HEK293T (cell line): ENCODE measurements around the gene MTOR.

Source experiments
- CTBP1 ChIP-seq: fragments of 450-650 bp; IDR thresholded peaks from 2 replicates; pipeline ENCODE4 v1.6.1; 2016; ENCODE audit warnings: borderline replicate concordance
- ELF4 ChIP-seq: fragments of 450-650 bp; IDR thresholded peaks from 2 replicates; pipeline ENCODE4 v1.6.1; 2017; ENCODE audit warnings: antibody characterized with exemption
- FOXA1 ChIP-seq: fragments of 450-650 bp; IDR thresholded peaks from 2 replicates; pipeline ENCODE4 v1.6.1; 2016; ENCODE audit warnings: mild to moderate bottlenecking
- FOXK2 ChIP-seq: fragments of 450-650 bp; IDR thresholded peaks from 2 replicates; pipeline ENCODE4 v1.6.1; 2016; ENCODE audit warnings: mild to moderate bottlenecking
- FOXM1 ChIP-seq: fragments of 450-650 bp; IDR thresholded peaks from 2 replicates; pipeline ENCODE4 v1.6.1; 2017; ENCODE audit warnings: mild to moderate bottlenecking, borderline replicate concordance
- L3MBTL2 ChIP-seq: fragments of 450-650 bp; conservative IDR thresholded peaks from 2 replicates; pipeline ENCODE4 v1.6.1; 2016; ENCODE audit warnings: mild to moderate bottlenecking
- LEF1 ChIP-seq: fragments of 450-650 bp; IDR thresholded peaks from 2 replicates; pipeline ENCODE4 v1.6.1; 2017; ENCODE audit warnings: mild to moderate bottlenecking, borderline replicate concordance
- NFRKB ChIP-seq: fragments of 450-650 bp; IDR thresholded peaks from 2 replicates; pipeline ENCODE4 v1.6.1; 2016; ENCODE audit warnings: mild to moderate bottlenecking, moderate library complexity
- SP1 ChIP-seq: fragments of 450-650 bp; IDR thresholded peaks from 2 replicates; pipeline ENCODE4 v1.6.1; 2017
- TARDBP ChIP-seq: fragments of 450-650 bp; IDR thresholded peaks from 2 replicates; pipeline ENCODE4 v1.6.1; 2016
- ZNF384 ChIP-seq: fragments of 450-650 bp; IDR thresholded peaks from 2 replicates; pipeline ENCODE4 v1.6.1; 2016

GRCh38 chr1:11157394-11157793 is 105.0 kb downstream of the MTOR start:
- no peak for TF ChIP-seq FOXA1
- no peak for TF ChIP-seq ZNF384
- TF ChIP-seq CTBP1, result no peak
- TF ChIP-seq SP1, result no peak
- no peak for TF ChIP-seq FOXM1
- no peak for TF ChIP-seq LEF1
- TF ChIP-seq FOXK2, result no peak
- TF ChIP-seq NFRKB, result no peak
- no peak for TF ChIP-seq ELF4
- no peak for TF ChIP-seq L3MBTL2
- TF ChIP-seq TARDBP, result no peak
